PC-9 (cell line): ENCODE results near the gene URB2. TPM values are rescaled to one million over a fixed set of nuclear protein-coding genes. Genes with fewer than 3 reads are reported as not detected.

Experiments used
- BruUV-seq: library from RNA; stranded (reverse); fragments of 400-500 nt; replicated peaks from 2 replicates; lab custom pipeline; 2021; lab: Mats Ljungman, UMichigan
- CTCF ChIA-PET: fragments of 300-600 bp; sonication (Branson Sonifier 250); formaldehyde crosslinking; loops from one replicate; lab custom pipeline; 2022; ENCODE audit warnings: antibody characterized with exemption; lab: Charles Lee
- POLR2A ChIA-PET: fragments of 300-600 bp; sonication (Branson Sonifier 250); formaldehyde crosslinking; loops from one replicate; lab custom pipeline; 2022; ENCODE audit warnings: antibody characterized with exemption; ENCODE audit not compliant: unreplicated experiment; lab: Charles Lee
- DNase-seq, 2 experiments: peaks; one replicate each; pipeline versions ENCODE4 v3.0.0 to v3.0.0-alpha.2; 2015 to 2022; ENCODE audit warnings: mixed read lengths in 1 of 2
- H2AFZ ChIP-seq: fragments of 200-600 bp; sonication (generic); 2 replicates; pipeline ENCODE4 v1.8.1; 2017; ENCODE audit warnings: antibody characterized with exemption
- H3F3A ChIP-seq: fragments of 200-600 bp; sonication (generic); 2 replicates; pipeline ENCODE4 v1.8.1; 2017; ENCODE audit warnings: antibody characterized with exemption, mild to moderate bottlenecking, low read depth; ENCODE audit not compliant: insufficient read depth
- H3K27ac ChIP-seq: fragments of 200-600 bp; sonication (generic); 2 replicates; pipeline ENCODE4 v1.6.1; 2016; ENCODE audit warnings: mixed run types
- H3K27me3 ChIP-seq: fragments of 200-600 bp; sonication (generic); 2 replicates; pipeline ENCODE4 v1.6.1; 2016; ENCODE audit warnings: low read depth, mixed run types; ENCODE audit not compliant: insufficient read depth
- H3K36me3 ChIP-seq: fragments of 200-600 bp; sonication (generic); 2 replicates; pipeline ENCODE4 v1.6.1; 2016; ENCODE audit warnings: low read depth, mixed run types
- H3K4me1 ChIP-seq: fragments of 200-600 bp; sonication (generic); replicated peaks from 2 replicates; pipeline ENCODE4 v1.6.1; 2016; ENCODE audit warnings: mixed run types; ENCODE audit not compliant: insufficient read depth
- H3K4me2 ChIP-seq: fragments of 200-600 bp; sonication (generic); 2 replicates; pipeline ENCODE4 v1.6.1; 2017; ENCODE audit warnings: mixed run types
- H3K4me3 ChIP-seq: fragments of 200-600 bp; sonication (generic); 2 replicates; pipeline ENCODE4 v1.6.1; 2016; ENCODE audit warnings: mixed run types
- H3K79me2 ChIP-seq: fragments of 200-600 bp; sonication (generic); 2 replicates; pipeline ENCODE4 v1.6.1; 2017; ENCODE audit warnings: low read depth, mixed run types
- H3K9me2 ChIP-seq: fragments of 200-600 bp; sonication (generic); 2 replicates; pipeline ENCODE4 v1.8.1; 2017; ENCODE audit warnings: mild to moderate bottlenecking; ENCODE audit not compliant: insufficient read depth
- H3K9me3 ChIP-seq: fragments of 200-600 bp; sonication (generic); 2 replicates; pipeline ENCODE4 v1.8.1; 2016; ENCODE audit warnings: low read depth; ENCODE audit not compliant: insufficient read depth
- H4K20me1 ChIP-seq: fragments of 200-600 bp; sonication (generic); 2 replicates; pipeline ENCODE4 v1.8.1; 2017; ENCODE audit not compliant: insufficient read depth
- CTCF ChIP-seq: fragments of 200-600 bp; sonication (generic); conservative IDR thresholded peaks from 2 replicates; pipeline ENCODE4 v1.6.1; 2017; ENCODE audit warnings: mixed run types, antibody characterized with exemption, mild to moderate bottlenecking, moderate library complexity
- EZH2 ChIP-seq: fragments of 200-600 bp; sonication (generic); IDR thresholded peaks from 2 replicates; pipeline ENCODE4 v1.8.0; 2017; ENCODE audit warnings: antibody characterized with exemption, low read depth
- intact Hi-C: fragments of 100-400 bp; cut with micrococcal nuclease; formaldehyde crosslinking; loops from one replicate; pipeline ENCODE4 v1.10.0; 2022; ENCODE audit not compliant: unreplicated experiment
- total RNA-seq: library from RNA; stranded (reverse); gene quantifications from 2 replicates; pipeline ENCODE4 v1.2.3, GENCODE V29; 2021

URB2 gene
- total RNA-seq, 1 experiment from 2014 or later: 6.6 TPM

GRCh38 chr1:229631966-229632365, 5.9 kb downstream of the URB2 start:
- Histone ChIP-seq H3K9me2 (no peaks in the 10 kb centered on the region), H3K4me1 (peaks cover 8% of the 10 kb centered on the region), H3K4me2 (no peak overlapping the region), H3K4me3 (no peak overlapping the region), H2AFZ (no peak overlapping the region), H3K36me3 (peaks cover 10% of the 10 kb centered on the region), H3K27ac (no peak overlapping the region), H4K20me1 (peaks cover 11% of the 10 kb centered on the region; the same call in 1 of the 2 replicates), H3F3A (no peaks in the 10 kb centered on the region), H3K9me3 (no peaks in the 10 kb centered on the region), H3K27me3 (no peaks in the 10 kb centered on the region), H3K79me2 (peaks cover 46% of the 10 kb centered on the region)
- no peak for DNase-seq
- TF ChIP-seq CTCF: no peak
- no peak for TF ChIP-seq EZH2
- CTCF ChIA-PET: no interaction called here
- no TSS peak for BruUV-seq
- POLR2A ChIA-PET: no interaction called here
- intact Hi-C loops: no loop called here

- Histone ChIP-seq H3K4me1 (no peaks in the 10 kb centered on the region), H3F3A (no peaks in the 10 kb centered on the region), H3K4me2 (no peak overlapping the region), H3K9me2 (no peaks in the 10 kb centered on the region), H3K27me3 (no peaks in the 10 kb centered on the region), H3K4me3 (no peak overlapping the region), H2AFZ (no peak overlapping the region), H3K9me3 (no peaks in the 10 kb centered on the region), H3K36me3 (no peaks in the 10 kb centered on the region; the same call in 1 of the 2 replicates), H3K79me2 (peaks cover 9% of the 10 kb centered on the region; the same call in 1 of the 2 replicates), H3K27ac (no peak overlapping the region), H4K20me1 (peaks cover 9% of the 10 kb centered on the region; the same call in 1 of the 2 replicates)
- DNase-seq: no peak
- TF ChIP-seq CTCF (no peak), EZH2 (no peak)
- ChIA-PET POLR2A (no interaction called here), CTCF (no interaction called here)
- intact Hi-C loops: no loop called here
- BruUV-seq: no TSS peak
Measured at GRCh38 chr1:229636042-229636441, 10.0 kb downstream of the URB2 start.

DNA sequence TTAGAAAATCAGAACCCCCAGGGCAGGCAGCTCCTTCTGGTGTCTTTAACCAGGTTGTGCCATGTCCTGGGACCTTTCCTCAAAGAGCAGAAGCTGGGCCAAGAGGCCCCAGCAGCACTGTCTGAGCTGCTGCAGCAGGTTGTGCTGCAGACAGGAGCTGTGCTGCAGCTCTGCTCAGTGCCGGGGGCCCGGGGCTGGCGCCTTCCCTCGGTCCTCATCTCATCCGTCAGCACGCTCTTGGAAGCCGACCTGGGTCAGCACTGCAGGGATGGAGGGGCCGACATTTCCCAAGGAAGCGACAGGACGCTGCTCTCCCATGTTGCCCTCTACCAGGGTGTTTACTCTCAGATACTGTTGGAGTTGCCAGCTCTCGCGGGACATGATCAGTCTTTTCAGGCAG, 11.7 kb downstream of the URB2 start:
- no peaks in the 10 kb centered on the region for H3K9me2 ChIP-seq
- H3K27ac ChIP-seq: no peak overlapping the region
- H3K27me3 ChIP-seq: no peaks in the 10 kb centered on the region
- H3K4me1 ChIP-seq: no peaks in the 10 kb centered on the region
- H3K79me2 ChIP-seq: peaks cover 17% of the 10 kb centered on the region
- no TSS peak for BruUV-seq
- intact Hi-C loops: no loop called here
- no peak for DNase-seq
- no peak overlapping the region for H3K4me3 ChIP-seq
- no peaks in the 10 kb centered on the region for H3K9me3 ChIP-seq
- H3F3A ChIP-seq: no peaks in the 10 kb centered on the region
- CTCF ChIA-PET: no interaction called here
- no peak overlapping the region for H3K4me2 ChIP-seq
- TF ChIP-seq EZH2 (no peak), CTCF (no peak)
- no peaks in the 10 kb centered on the region; the same call in 1 of the 2 replicates for H3K36me3 ChIP-seq
- POLR2A ChIA-PET: no interaction called here
- H4K20me1 ChIP-seq: peaks cover 9% of the 10 kb centered on the region; the same call in 1 of the 2 replicates
- H2AFZ ChIP-seq: no peak overlapping the region
